Hematopoietic multipotent progenitor cell treated with erythropoietin and hydrocortisone succinate and interleukin-3 and kit ligand, for 4 days (in vitro differentiated cells): Measurements from ENCODE around the gene MBD2.
"Not testable (repeated sequence)": the region's sequence is repeated elsewhere in the genome, so short reads cannot be mapped to it uniquely, and the experiment has no call there.

ENCODE experiments used
- DNase-seq: peaks from one replicate; pipeline ENCODE4 v3.0.0-alpha.2; 2015

MBD2 gene

GRCh38 chr18:54148151-54148550, 76.3 kb downstream of the MBD2 start:
- DNase-seq: peak; percentile 13

GRCh38 chr18:54147439-54147838, 77.0 kb downstream of the MBD2 start:
- no peak for DNase-seq

GRCh38 chr18:54141041-54141608, 83.3 kb downstream of the MBD2 start:
- no peak for DNase-seq

- no peak for DNase-seq
Observed at GRCh38 chr18:54140641-54141040, 83.8 kb downstream of the MBD2 start.

- no peak for DNase-seq
Observed at GRCh38 chr18:54135216-54135615, 89.3 kb downstream of the MBD2 start.

GRCh38 chr18:54134053-54134452, 90.4 kb downstream of the MBD2 start:
- no peak for DNase-seq

GRCh38 chr18:54130631-54131030, 93.8 kb downstream of the MBD2 start:
- no peak for DNase-seq

- DNase-seq: no peak
Observed at GRCh38 chr18:54130177-54130576, 94.3 kb downstream of the MBD2 start.

- no peak for DNase-seq
Observed at GRCh38 chr18:54129448-54130067, 94.9 kb downstream of the MBD2 start.

- peak; percentile 77 for DNase-seq
Observed at GRCh38 chr18:54127759-54128378, 96.6 kb downstream of the MBD2 start.

GRCh38 chr18:54125429-54125828, 99.0 kb downstream of the MBD2 start:
- peak; percentile 46 for DNase-seq

GRCh38 chr18:54123720-54124440, 100.6 kb downstream of the MBD2 start:
- not testable (repeated sequence) for DNase-seq

- DNase-seq: peak; percentile 81
Observed at GRCh38 chr18:54119524-54120019, 104.9 kb downstream of the MBD2 start.

GRCh38 chr18:54117853-54118773, 106.4 kb downstream of the MBD2 start:
- DNase-seq: no peak

GRCh38 chr18:54116541-54117257, 107.8 kb downstream of the MBD2 start:
- no peak for DNase-seq

GRCh38 chr18:54112356-54112755, 112.1 kb downstream of the MBD2 start:
- no peak for DNase-seq

- no peak for DNase-seq
Observed at GRCh38 chr18:54109131-54109683, 115.3 kb downstream of the MBD2 start.

- DNase-seq: no peak
Observed at GRCh38 chr18:54102123-54102522, 122.3 kb downstream of the MBD2 start.
